Measurements from ENCODE around the gene AMPD1.

Gene AMPD1

GRCh38 chr1:114701931-114702330, 6.6 kb upstream of the AMPD1 start:
- H2BK120ac ChIP-seq (ENCODE audit: insufficient read depth, low read length, poor library complexity), result no peak overlapping the region
- H2AFZ ChIP-seq (ENCODE audit: insufficient read depth, low read length, poor library complexity), result no peak overlapping the region
- no peaks in the 10 kb centered on the region for H3K27me3 ChIP-seq (ENCODE audit: insufficient read depth, low read length)
- H3K27ac ChIP-seq (ENCODE audit: low read depth, low read length), result no peak overlapping the region
- no peak overlapping the region for H3K23ac ChIP-seq (ENCODE audit: low read length)
- no peak overlapping the region for H2BK12ac ChIP-seq (ENCODE audit: low read length)
- WGBS (ENCODE audit: extremely low coverage, insufficient coverage, insufficient read length), result no CpG with 5 or more reads among the region's 2 CpGs
- peaks cover 0 to 3% of the 10 kb centered on the region in 2 experiments for H3K36me3 ChIP-seq (ENCODE audit: control insufficient read depth in 1 of 2, insufficient read depth in 2 of 2, low read length in 2 of 2)
- H2BK5ac ChIP-seq (ENCODE audit: low read depth, low read length, poor library complexity), result no peak overlapping the region
- no peaks in the 10 kb centered on the region for H3K79me2 ChIP-seq (ENCODE audit: control insufficient read depth, insufficient read depth, low read length, poor library complexity)
- no peak overlapping the region for H3K4me2 ChIP-seq (ENCODE audit: low read length)
- no peaks in the 10 kb centered on the region for H3K9me3 ChIP-seq (ENCODE audit: insufficient read depth, low read depth, low read length)
- no peak overlapping the region for H4K12ac ChIP-seq (ENCODE audit: low read depth, low read length)
- H3K4me3 ChIP-seq (ENCODE audit: low read depth, low read length), result no peak overlapping the region
- H3K14ac ChIP-seq (ENCODE audit: low read length), result no peak overlapping the region
- H3K9ac ChIP-seq (ENCODE audit: low read length), result no peak overlapping the region
- no peak overlapping the region for H4K91ac ChIP-seq (ENCODE audit: low read depth, low read length)
- no peak overlapping the region for H4K8ac ChIP-seq (ENCODE audit: low read depth, low read length)
- H3K4ac ChIP-seq (ENCODE audit: low read depth, low read length), result no peak overlapping the region
- no peaks in the 10 kb centered on the region for H3K79me1 ChIP-seq (ENCODE audit: low read length)
- H3K18ac ChIP-seq (ENCODE audit: low read length), result no peak overlapping the region
- DNase-seq, result no peak
- no peak overlapping the region for H2AK5ac ChIP-seq (ENCODE audit: low read length)
- no peaks in the 10 kb centered on the region for H3K4me1 ChIP-seq (ENCODE audit: control insufficient read depth in 1 of 2, insufficient read depth in 2 of 2, low read length in 2 of 2)

GRCh38 chr1:114700036-114700600, 4.8 kb upstream of the AMPD1 start:
- no peak overlapping the region for H3K18ac ChIP-seq (ENCODE audit: low read length)
- no peak overlapping the region for H2BK5ac ChIP-seq (ENCODE audit: low read depth, low read length, poor library complexity)
- no peaks in the 10 kb centered on the region for H3K79me2 ChIP-seq (ENCODE audit: control insufficient read depth, insufficient read depth, low read length, poor library complexity)
- H3K4me3 ChIP-seq (ENCODE audit: low read depth, low read length), result no peak overlapping the region
- no peak overlapping the region for H4K91ac ChIP-seq (ENCODE audit: low read depth, low read length)
- WGBS (ENCODE audit: extremely low coverage, insufficient coverage, insufficient read length), result no CpG with 5 or more reads among the region's 4 CpGs
- H3K4ac ChIP-seq (ENCODE audit: low read depth, low read length), result no peak overlapping the region
- no peaks in the 10 kb centered on the region for H3K27me3 ChIP-seq (ENCODE audit: insufficient read depth, low read length)
- H4K12ac ChIP-seq (ENCODE audit: low read depth, low read length), result no peak overlapping the region
- no peak overlapping the region for H2BK12ac ChIP-seq (ENCODE audit: low read length)
- no peak overlapping the region for H3K23ac ChIP-seq (ENCODE audit: low read length)
- H3K79me1 ChIP-seq (ENCODE audit: low read length), result no peaks in the 10 kb centered on the region
- H2AK5ac ChIP-seq (ENCODE audit: low read length), result no peak overlapping the region
- H3K4me1 ChIP-seq (ENCODE audit: control insufficient read depth in 1 of 2, insufficient read depth in 2 of 2, low read length in 2 of 2), result no peaks in the 10 kb centered on the region
- H3K36me3 ChIP-seq (ENCODE audit: control insufficient read depth in 1 of 2, insufficient read depth in 2 of 2, low read length in 2 of 2), result no peaks in the 10 kb centered on the region
- H3K9me3 ChIP-seq (ENCODE audit: insufficient read depth, low read depth, low read length), result no peaks in the 10 kb centered on the region
- no peak overlapping the region for H3K4me2 ChIP-seq (ENCODE audit: low read length)
- H2AFZ ChIP-seq (ENCODE audit: insufficient read depth, low read length, poor library complexity), result no peak overlapping the region
- no peak overlapping the region for H3K9ac ChIP-seq (ENCODE audit: low read length)
- DNase-seq, result no peak
- no peak overlapping the region for H3K14ac ChIP-seq (ENCODE audit: low read length)
- H4K8ac ChIP-seq (ENCODE audit: low read depth, low read length), result no peak overlapping the region
- no peak overlapping the region for H3K27ac ChIP-seq (ENCODE audit: low read depth, low read length)
- H2BK120ac ChIP-seq (ENCODE audit: insufficient read depth, low read length, poor library complexity), result no peak overlapping the region

GRCh38 chr1:114696810-114697209, 1.5 kb upstream of the AMPD1 start:
- Histone ChIP-seq H2AFZ (ENCODE audit: insufficient read depth, low read length, poor library complexity) (no peak overlapping the region), H3K9me3 (ENCODE audit: insufficient read depth, low read depth, low read length) (no peaks in the 10 kb centered on the region), H4K12ac (ENCODE audit: low read depth, low read length) (no peak overlapping the region), H3K4ac (ENCODE audit: low read depth, low read length) (no peak overlapping the region), H2BK120ac (ENCODE audit: insufficient read depth, low read length, poor library complexity) (no peak overlapping the region), H3K79me1 (ENCODE audit: low read length) (no peaks in the 10 kb centered on the region), H3K4me3 (ENCODE audit: low read depth, low read length) (no peak overlapping the region), H3K27me3 (ENCODE audit: insufficient read depth, low read length) (no peaks in the 10 kb centered on the region), H4K8ac (ENCODE audit: low read depth, low read length) (no peak overlapping the region), H2AK5ac (ENCODE audit: low read length) (no peak overlapping the region), H3K18ac (ENCODE audit: low read length) (no peak overlapping the region), H4K91ac (ENCODE audit: low read depth, low read length) (no peak overlapping the region), H3K9ac (ENCODE audit: low read length) (no peak overlapping the region), H3K14ac (ENCODE audit: low read length) (no peak overlapping the region), H2BK12ac (ENCODE audit: low read length) (no peak overlapping the region), H2BK5ac (ENCODE audit: low read depth, low read length, poor library complexity) (no peak overlapping the region), H3K36me3 (ENCODE audit: control insufficient read depth in 1 of 2, insufficient read depth in 2 of 2, low read length in 2 of 2) (no peaks in the 10 kb centered on the region), H3K4me2 (ENCODE audit: low read length) (no peak overlapping the region), H3K23ac (ENCODE audit: low read length) (no peak overlapping the region), H3K4me1 (ENCODE audit: control insufficient read depth in 1 of 2, insufficient read depth in 2 of 2, low read length in 2 of 2) (no peaks in the 10 kb centered on the region), H3K27ac (ENCODE audit: low read depth, low read length) (no peak overlapping the region), H3K79me2 (ENCODE audit: control insufficient read depth, insufficient read depth, low read length, poor library complexity) (no peaks in the 10 kb centered on the region)
- no peak for DNase-seq

- H3K18ac ChIP-seq (ENCODE audit: low read length), result no peak overlapping the region
- H3K9me3 ChIP-seq (ENCODE audit: insufficient read depth, low read depth, low read length), result no peaks in the 10 kb centered on the region
- H4K12ac ChIP-seq (ENCODE audit: low read depth, low read length), result no peak overlapping the region
- no CpG with 5 or more reads among the region's 9 CpGs for WGBS (ENCODE audit: extremely low coverage, insufficient coverage, insufficient read length)
- no peak overlapping the region for H2AFZ ChIP-seq (ENCODE audit: insufficient read depth, low read length, poor library complexity)
- H3K4me1 ChIP-seq (ENCODE audit: control insufficient read depth in 1 of 2, insufficient read depth in 2 of 2, low read length in 2 of 2), result no peaks in the 10 kb centered on the region
- no peaks in the 10 kb centered on the region for H3K27me3 ChIP-seq (ENCODE audit: insufficient read depth, low read length)
- no peaks in the 10 kb centered on the region for H3K36me3 ChIP-seq (ENCODE audit: control insufficient read depth in 1 of 2, insufficient read depth in 2 of 2, low read length in 2 of 2)
- H3K79me1 ChIP-seq (ENCODE audit: low read length), result no peaks in the 10 kb centered on the region
- H3K4ac ChIP-seq (ENCODE audit: low read depth, low read length), result no peak overlapping the region
- no peak overlapping the region for H3K27ac ChIP-seq (ENCODE audit: low read depth, low read length)
- no peak for DNase-seq
- no peak overlapping the region for H2BK120ac ChIP-seq (ENCODE audit: insufficient read depth, low read length, poor library complexity)
- no peak overlapping the region for H3K4me2 ChIP-seq (ENCODE audit: low read length)
- H2AK5ac ChIP-seq (ENCODE audit: low read length), result no peak overlapping the region
- H3K23ac ChIP-seq (ENCODE audit: low read length), result no peak overlapping the region
- no peak overlapping the region for H2BK12ac ChIP-seq (ENCODE audit: low read length)
- no peak overlapping the region for H4K8ac ChIP-seq (ENCODE audit: low read depth, low read length)
- H3K4me3 ChIP-seq (ENCODE audit: low read depth, low read length), result no peak overlapping the region
- H3K14ac ChIP-seq (ENCODE audit: low read length), result no peak overlapping the region
- no peak overlapping the region for H3K9ac ChIP-seq (ENCODE audit: low read length)
- H3K79me2 ChIP-seq (ENCODE audit: control insufficient read depth, insufficient read depth, low read length, poor library complexity), result no peaks in the 10 kb centered on the region
- no peak overlapping the region for H2BK5ac ChIP-seq (ENCODE audit: low read depth, low read length, poor library complexity)
- no peak overlapping the region for H4K91ac ChIP-seq (ENCODE audit: low read depth, low read length)
Observed at GRCh38 chr1:114694540-114695310, 621 bp downstream of the AMPD1 start.
